ENCODE data around the gene HOXB5.
A peak's percentile ranks its signal among the peaks of the same experiment; 100 is the strongest.

Gene HOXB5

DNA sequence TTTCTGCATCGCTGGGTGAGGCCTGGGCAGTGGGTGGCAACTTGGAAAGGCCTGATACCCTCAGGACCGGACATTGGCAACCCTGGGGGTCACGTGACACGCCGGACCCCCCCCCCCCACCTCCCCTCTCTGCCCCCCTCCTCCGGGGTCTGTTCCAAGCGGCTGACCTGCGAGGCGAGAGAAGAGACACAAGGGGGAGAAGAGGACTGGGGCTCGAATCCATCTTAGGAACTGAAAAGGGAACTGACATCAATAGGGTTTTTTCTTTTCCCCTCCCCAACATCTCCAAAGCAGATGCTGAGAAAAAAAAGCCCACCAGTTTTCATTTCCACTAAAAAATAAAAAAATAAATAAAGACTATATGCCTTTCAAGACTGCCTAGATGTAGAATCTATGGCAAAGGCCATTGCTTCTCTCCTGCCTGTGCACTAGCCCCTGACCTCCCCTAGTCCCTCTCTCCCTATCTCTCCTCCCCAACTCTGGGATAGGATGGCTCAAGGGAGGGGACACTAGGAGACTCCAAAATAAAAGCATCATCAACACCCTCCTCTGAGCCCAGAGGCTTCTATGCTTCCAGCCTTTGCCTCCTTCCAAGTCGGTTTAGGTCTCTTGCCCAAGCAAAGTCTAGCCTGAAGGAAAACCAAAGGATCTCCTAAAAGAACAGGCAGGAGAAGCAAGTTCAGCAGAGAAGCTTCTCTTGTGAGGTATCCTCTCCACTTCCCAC lies 41.0 kb downstream of the HOXB5 start:
- H3K36me3 Mint-ChIP-seq (ENCODE audit: low read depth) = no peaks in the 10 kb centered on the region
- peaks cover 29% of the 10 kb centered on the region for H3K27me3 Mint-ChIP-seq
- no peaks in the 10 kb centered on the region for H3K9me3 Mint-ChIP-seq
- no peak overlapping the region for H3K27ac Mint-ChIP-seq
- no peak overlapping the region for H3K4me3 Mint-ChIP-seq
- peaks cover 16% of the 10 kb centered on the region for H3K4me1 Mint-ChIP-seq (ENCODE audit: low read depth)

DNA sequence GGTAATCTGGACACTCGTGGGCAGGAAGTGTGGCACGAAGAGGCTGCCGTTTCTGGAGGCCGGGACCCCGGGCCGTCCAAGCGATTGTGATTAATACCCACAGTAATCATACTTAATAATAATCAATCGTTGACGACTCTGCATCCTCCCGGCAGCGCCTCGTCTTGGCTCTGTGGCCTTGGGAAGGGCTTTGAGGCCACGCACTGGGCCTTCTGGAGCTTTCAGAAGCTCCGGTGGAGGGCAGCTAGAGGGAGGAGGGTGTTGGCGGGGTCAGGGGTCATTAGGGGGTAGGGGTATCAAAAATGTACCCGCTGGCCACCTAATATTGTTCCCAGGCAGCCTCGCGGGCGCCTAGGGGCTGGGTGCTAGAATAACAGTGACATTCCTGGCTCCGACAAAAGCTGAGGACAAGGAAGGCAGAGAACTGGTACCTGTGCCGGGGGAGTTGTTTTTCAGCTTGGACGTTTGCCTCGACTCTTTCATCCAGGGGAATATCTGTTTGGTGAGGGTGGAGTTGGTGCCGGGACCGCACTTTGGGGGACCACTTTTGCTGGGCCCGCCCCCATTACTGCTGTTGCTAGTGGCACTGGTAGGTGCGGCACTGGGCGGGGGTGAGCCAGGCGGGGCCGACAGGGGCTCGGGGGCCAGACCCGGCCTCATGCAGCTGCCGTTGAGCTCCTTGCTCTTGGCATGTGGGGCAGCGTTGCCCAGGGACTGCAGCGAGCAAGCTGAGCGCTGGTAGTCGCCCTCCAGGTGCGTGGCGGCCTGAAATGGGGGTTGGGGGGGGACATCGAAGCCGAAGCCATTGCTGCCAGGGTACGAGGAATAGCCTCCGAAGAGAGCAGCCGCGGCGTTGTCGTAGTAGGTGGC lies 41.7 kb downstream of the HOXB5 start:
- Mint-ChIP-seq H3K27me3 (peaks cover 26% of the 10 kb centered on the region), H3K4me3 (no peak overlapping the region), H3K9me3 (no peaks in the 10 kb centered on the region)

DNA sequence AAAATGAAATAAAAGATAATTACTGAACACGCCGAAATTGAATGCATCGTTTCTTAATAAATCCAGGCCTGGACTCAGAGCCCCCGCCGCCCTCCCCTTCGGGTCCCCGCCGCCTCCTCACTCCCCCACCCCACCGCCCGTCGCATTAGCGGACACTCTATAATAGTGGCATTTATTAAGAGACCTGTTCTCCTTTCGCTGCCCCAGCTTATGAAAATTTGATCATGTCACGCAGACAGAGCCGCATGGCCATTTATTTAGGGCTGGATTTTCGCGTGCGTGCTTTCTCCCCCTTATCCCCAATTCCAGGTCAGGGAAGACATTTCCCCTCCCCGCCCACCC lies 42.4 kb downstream of the HOXB5 start:
- H3K36me3 Mint-ChIP-seq (ENCODE audit: low read depth) = no peaks in the 10 kb centered on the region
- H3K4me3 Mint-ChIP-seq = no peak overlapping the region
- H3K9me3 Mint-ChIP-seq = no peaks in the 10 kb centered on the region
- H3K4me1 Mint-ChIP-seq (ENCODE audit: low read depth) = peaks cover 28% of the 10 kb centered on the region
- H3K27me3 Mint-ChIP-seq = peaks cover 20% of the 10 kb centered on the region
- H3K27ac Mint-ChIP-seq = no peak overlapping the region

More for the DNA sequence above, 41.7 kb downstream of the HOXB5 start:
- H3K27ac Mint-ChIP-seq = no peak overlapping the region
- H3K4me1 Mint-ChIP-seq (ENCODE audit: low read depth) = peaks cover 22% of the 10 kb centered on the region
- no peaks in the 10 kb centered on the region for H3K36me3 Mint-ChIP-seq (ENCODE audit: low read depth)

DNA sequence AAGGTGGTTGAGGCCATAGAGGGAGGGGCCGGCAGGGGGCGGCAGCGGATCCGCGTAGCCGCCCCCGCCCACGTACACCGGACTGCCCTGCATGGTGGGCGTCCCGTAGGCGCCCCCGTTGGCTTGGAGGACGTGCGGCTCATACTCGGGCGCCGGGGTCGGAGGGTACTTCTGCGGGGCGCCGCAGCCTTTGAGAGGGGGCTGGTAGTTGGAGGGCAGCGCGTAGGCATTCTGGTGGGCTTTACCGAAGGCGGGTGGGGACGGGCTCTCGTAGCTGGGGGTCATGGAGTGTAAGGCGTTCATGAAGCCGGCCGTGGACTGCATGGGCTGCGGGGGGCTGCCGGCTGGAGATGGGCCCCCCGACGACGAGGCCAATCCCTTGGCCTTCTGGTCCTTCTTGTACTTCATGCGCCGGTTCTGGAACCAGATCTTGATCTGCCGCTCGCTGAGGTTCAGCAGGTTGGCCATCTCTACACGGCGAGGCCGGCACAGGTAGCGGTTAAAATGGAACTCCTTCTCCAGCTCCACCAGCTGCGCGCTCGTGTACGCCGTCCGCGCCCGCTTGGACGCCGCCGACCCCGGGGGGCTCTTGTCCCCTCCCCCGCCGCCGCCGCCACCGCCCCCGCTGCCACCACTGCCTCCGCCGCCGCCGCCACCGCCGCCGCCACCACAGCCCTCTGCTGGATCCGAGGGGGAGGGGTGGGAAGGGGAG lies 42.9 kb downstream of the HOXB5 start:
- Mint-ChIP-seq H3K9me3 (no peaks in the 10 kb centered on the region), H3K36me3 (ENCODE audit: low read depth) (no peaks in the 10 kb centered on the region), H3K27ac (no peak overlapping the region), H3K4me1 (ENCODE audit: low read depth) (peaks cover 34% of the 10 kb centered on the region), H3K4me3 (no peak overlapping the region), H3K27me3 (peaks cover 15% of the 10 kb centered on the region)

DNA sequence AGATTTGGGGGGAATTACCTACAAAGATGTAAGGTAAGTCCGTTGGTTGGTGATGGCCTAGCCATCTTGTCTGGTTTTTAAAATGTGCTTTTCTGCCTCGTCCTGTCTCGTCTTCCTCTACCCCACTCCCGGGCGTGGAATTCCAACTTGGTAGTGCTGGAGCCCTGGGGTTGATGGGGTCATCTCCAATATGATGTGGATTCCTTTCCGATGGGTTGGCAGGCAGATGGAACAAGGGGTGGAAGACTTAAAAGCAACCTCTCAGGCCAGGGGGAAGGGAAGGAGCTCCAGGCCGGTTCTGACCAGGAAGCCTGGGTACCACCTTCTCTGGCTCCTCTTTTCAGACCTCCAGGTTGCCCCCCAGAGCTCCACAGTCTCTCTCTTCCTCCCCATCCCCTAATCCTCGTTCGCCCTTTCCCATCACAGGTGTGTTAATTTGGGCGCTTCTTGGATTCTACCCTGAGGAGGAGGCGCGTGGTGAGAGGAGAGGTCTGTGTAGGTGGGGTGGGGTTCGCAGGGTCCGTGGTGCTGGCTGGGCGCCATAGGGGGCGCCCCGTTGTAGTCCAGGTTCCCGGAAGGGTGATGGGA lies 43.6 kb downstream of the HOXB5 start:
- Mint-ChIP-seq H3K27me3 (peaks cover 16% of the 10 kb centered on the region), H3K4me1 (ENCODE audit: low read depth) (peaks cover 36% of the 10 kb centered on the region), H3K27ac (no peak overlapping the region), H3K9me3 (no peaks in the 10 kb centered on the region), H3K4me3 (no peak overlapping the region), H3K36me3 (ENCODE audit: low read depth) (no peaks in the 10 kb centered on the region)

DNA sequence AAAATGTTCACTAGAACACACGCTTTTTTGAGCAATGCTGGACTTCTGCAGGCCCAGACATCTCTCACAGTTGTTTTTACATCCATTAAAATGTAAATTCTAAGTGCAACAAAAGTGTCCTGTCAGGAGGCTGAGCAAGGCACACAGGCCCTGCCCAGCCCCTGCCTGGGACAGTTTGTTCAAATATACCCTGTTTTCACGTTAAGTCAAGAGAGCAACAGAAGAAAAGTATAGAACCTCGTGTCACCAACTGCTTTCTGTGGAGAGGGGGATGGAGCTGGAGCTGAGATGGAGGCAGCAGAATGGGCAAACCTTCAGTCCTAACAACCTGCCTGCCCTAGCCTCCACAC lies 44.3 kb downstream of the HOXB5 start:
- Mint-ChIP-seq H3K4me3 (no peak overlapping the region), H3K27ac (no peak overlapping the region), H3K9me3 (no peaks in the 10 kb centered on the region), H3K36me3 (ENCODE audit: low read depth) (no peaks in the 10 kb centered on the region), H3K4me1 (ENCODE audit: low read depth) (peaks cover 40% of the 10 kb centered on the region), H3K27me3 (peaks cover 11% of the 10 kb centered on the region)

DNA sequence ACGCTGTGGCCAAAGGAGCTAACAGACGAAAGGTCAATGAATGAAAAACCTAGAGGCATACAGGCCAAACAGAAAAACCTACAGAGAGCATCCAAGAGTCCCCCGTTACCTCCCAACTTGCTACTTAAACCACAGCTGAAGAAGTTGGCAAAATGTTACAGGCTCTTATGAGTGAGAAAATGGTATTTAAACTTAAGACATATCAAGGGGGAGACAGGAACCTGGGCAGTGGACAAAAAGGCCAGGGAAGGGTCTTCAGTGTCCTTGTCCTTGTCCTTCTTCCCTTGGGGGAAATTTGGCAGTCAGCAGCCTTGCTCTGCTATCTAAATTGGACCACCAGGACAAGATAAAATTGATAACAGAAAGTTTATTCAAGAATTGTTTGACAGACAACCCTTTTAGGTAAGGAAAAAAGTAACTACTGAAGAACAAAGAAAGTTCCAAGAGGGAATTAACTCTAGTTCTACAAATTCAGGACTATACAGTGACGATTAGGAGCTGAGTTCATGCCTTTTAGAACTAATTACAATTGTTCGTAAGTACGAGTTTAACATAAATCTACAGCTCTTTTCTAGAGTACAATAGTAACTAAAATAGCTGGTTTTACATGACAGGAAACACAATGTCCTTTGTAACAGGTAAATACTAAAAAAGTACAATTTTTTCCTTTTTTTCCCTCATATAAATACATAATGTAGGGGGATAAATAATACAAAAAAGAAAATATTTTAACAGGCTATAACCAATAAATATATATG lies 44.9 kb downstream of the HOXB5 start:
- peak overlapping the region; percentile 66 for H3K4me3 Mint-ChIP-seq
- H3K27me3 Mint-ChIP-seq = peaks cover 6% of the 10 kb centered on the region
- H3K36me3 Mint-ChIP-seq (ENCODE audit: low read depth) = no peaks in the 10 kb centered on the region
- peaks cover 40% of the 10 kb centered on the region for H3K4me1 Mint-ChIP-seq (ENCODE audit: low read depth)
- H3K27ac Mint-ChIP-seq = no peak overlapping the region
- H3K9me3 Mint-ChIP-seq = no peaks in the 10 kb centered on the region

DNA sequence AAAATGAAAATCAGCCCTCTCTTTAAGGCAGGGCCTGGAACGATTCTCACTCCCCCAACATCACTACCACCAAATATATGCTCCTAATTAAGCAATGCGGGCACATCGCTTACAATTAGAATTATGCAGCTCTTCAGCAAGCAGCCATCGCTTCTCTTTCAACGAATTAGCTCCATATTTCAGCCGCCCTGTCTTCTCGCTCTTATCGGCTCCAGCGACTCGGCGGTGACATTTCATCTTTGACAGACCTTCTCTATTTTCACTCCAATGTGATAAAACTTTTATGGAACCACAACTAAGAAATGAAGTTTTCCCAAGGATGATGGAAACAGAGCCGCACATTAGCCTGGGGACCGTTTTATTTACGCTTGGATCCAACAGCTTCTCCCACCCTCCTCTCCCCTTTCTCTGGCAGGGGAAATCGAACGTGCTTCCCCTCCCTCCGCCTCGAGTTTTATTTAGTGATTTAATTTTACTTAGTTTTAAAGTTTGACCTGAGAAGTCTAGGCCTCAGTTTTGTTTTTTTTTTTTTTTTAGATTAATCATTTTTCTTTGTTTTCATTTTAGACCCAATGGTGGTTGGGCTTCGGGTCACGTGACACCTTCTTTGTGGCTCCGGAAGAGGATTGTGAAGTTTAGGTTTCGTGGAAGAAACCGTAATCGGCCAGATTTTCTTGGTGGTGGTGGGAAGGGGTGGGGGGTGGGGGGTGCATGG lies 45.6 kb downstream of the HOXB5 start:
- Mint-ChIP-seq H3K4me3 (peak overlapping the region; percentile 66), H3K27me3 (peaks cover 6% of the 10 kb centered on the region), H3K4me1 (ENCODE audit: low read depth) (peaks cover 41% of the 10 kb centered on the region), H3K36me3 (ENCODE audit: low read depth) (no peaks in the 10 kb centered on the region), H3K27ac (peak overlapping the region; percentile 74), H3K9me3 (no peaks in the 10 kb centered on the region)

DNA sequence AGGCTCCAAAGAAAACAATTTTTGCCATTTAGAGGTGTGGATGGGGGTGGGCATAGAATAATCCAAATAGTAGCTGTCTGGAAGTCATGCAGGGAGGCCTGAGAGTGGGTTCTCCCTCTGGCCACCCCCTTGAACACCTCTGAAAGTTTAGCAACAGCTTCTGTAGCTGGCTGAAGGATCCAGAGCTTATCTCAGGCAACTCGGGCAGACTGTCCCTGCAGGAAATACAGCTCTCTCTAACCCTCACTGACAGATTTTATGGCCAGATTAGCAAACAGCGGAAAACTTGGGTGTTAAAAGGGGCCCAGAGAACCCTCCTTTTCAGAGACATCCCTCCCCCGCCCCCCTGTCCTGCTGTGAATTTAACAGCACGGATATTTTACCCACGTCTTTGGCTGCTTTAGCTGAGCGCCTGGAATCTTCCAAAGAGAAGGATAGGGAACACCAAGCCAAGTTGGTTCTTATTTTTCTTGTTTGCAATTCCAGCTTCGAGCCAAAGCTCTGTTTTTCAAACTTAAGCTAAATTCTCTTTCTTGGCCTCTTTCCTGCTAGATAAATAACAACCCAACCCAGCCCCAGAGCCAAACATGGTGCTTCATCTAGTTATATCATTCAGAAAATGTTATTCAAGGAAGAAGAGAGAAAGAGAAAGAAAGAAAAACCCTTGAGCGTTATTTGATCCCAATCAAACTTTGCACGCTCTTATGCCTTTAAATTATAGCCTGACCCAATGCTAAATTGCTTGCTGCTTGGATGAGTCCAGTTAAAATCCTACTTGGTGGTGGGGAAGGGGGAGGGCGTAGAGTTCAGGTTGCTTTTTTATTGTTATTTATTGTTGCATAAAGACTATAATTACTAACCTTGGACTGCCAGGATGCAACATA lies 46.4 kb downstream of the HOXB5 start:
- no peaks in the 10 kb centered on the region for H3K9me3 Mint-ChIP-seq
- H3K4me3 Mint-ChIP-seq = peak overlapping the region; percentile 66
- peak overlapping the region; percentile 74 for H3K27ac Mint-ChIP-seq
- peaks cover 47% of the 10 kb centered on the region for H3K4me1 Mint-ChIP-seq (ENCODE audit: low read depth)
- H3K27me3 Mint-ChIP-seq = peaks cover 11% of the 10 kb centered on the region
- peaks cover 3% of the 10 kb centered on the region for H3K36me3 Mint-ChIP-seq (ENCODE audit: low read depth)

DNA sequence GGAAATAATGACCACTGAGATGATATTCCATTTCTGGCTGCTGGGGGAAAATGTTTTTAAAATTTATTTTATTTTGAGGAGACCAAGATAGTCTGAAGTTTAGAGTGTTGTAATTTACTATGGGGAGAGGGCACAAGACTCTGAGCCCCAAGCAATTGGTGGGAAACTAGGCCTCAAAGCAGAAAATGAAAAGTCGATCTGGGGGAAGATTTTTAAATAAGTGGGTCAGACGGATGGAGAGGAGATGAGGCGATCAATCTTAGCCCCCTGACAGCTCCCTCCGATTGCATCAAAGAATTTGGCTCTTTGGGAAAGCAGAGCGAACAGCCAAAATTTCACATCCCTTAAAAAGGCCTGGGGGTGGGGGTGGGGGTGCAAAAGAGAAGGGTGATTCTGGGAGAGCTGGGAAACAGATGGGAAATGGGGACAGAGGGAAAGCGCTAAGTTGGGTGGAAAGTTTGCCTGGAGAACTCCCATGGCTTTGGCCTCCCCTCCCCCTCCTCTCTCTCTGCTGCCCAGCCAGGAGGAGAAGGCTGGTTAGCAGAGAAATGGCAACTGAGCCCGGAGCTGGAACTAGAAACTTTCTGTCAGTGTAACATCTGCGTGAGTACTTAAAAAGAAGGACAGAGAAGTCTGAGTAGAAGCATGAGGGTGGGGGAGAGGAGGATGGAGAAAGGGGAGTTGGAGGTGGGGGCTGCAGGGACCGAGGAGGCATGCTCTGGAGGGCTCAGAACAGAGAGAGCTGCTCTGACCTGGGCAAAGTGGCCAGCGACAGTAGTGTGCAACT lies 47.2 kb downstream of the HOXB5 start:
- peaks cover 53% of the 10 kb centered on the region for H3K4me1 Mint-ChIP-seq (ENCODE audit: low read depth)
- peaks cover 12% of the 10 kb centered on the region for H3K27me3 Mint-ChIP-seq
- peaks cover 3% of the 10 kb centered on the region for H3K36me3 Mint-ChIP-seq (ENCODE audit: low read depth)
- peak overlapping the region; percentile 71 for H3K27ac Mint-ChIP-seq
- H3K4me3 Mint-ChIP-seq = peak overlapping the region; percentile 51
- H3K9me3 Mint-ChIP-seq = no peaks in the 10 kb centered on the region

DNA sequence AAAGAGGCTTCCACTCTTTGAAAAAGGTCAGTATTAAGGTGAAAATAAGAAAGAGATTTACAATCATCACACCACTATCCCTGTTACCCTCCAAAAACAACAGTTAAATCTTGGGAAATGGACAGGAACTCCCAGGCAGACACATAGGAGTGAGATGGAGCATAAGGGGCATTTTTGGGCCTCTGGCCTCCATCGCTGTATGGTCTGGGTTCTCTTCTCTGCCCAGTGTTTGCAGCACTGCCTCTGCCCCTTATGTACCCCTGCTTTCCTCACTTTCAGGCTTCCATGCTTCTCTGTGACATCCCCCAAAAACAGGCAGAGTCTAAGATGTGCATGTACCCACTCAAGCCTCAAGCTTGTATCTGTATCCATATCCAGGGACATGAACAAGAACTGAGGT lies 48.0 kb downstream of the HOXB5 start:
- Mint-ChIP-seq H3K27ac (peak overlapping the region; percentile 78), H3K4me3 (peak overlapping the region; percentile 88), H3K9me3 (no peaks in the 10 kb centered on the region), H3K36me3 (ENCODE audit: low read depth) (peaks cover 3% of the 10 kb centered on the region), H3K27me3 (peaks cover 12% of the 10 kb centered on the region), H3K4me1 (ENCODE audit: low read depth) (peaks cover 58% of the 10 kb centered on the region)

DNA sequence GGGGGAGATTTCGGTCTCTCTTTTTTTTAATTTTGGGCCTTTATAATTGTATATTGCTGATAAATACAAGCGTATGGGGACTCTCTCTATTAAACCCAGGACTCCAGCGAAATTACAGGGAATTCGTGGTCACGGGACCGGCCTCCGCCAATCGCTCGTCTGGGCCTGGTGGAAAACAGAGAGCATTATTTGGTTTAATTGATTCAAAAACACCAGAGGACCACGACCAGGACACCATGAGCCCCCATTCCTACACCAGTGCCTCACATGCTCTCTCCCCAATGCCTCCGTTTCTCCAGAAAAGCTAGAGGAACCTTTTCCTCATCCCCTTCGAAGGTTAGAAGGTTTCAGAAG lies 48.6 kb downstream of the HOXB5 start, which contains the start of gene HOXB2:
Gene HOXB2, minus strand, starts transcription at position 88 of the 354 bp plus-strand sequence. CDS start 198 bp downstream, outside the sequence.
- Mint-ChIP-seq H3K27ac (peak within 1 kb of the TSS; percentile 78), H3K27me3 (peaks cover 12% of the 10 kb centered on the region), H3K36me3 (ENCODE audit: low read depth) (peaks cover 3% of the 10 kb centered on the region), H3K4me1 (ENCODE audit: low read depth) (peaks cover 58% of the 10 kb centered on the region), H3K4me3 (peak within 1 kb of the TSS; percentile 88), H3K9me3 (no peaks in the 10 kb centered on the region)

Data from stimulated activated naive CD8-positive, alpha-beta T cell treated with anti-CD3 and anti-CD28 coated beads, Interleukin-15, Interleukin-2, amounts not matched to agents 100 ng/mL and 50 ng/mL, for 24 hours (primary cell).